ENCODE data around the gene KLHL29. TPM values are rescaled to one million over a fixed set of nuclear protein-coding genes. Genes with fewer than 3 reads are reported as not detected.

KLHL29 gene
- total RNA-seq, 1 donor from 2014 or later = 8.4 TPM

GRCh38 chr2:23745068-23745725 is 360.2 kb downstream of the KLHL29 start:
- Mint-ChIP-seq H3K9me3 (no peaks in the 10 kb centered on the region), H3K36me3 (ENCODE audit: low read depth) (peaks cover 14% of the 10 kb centered on the region), H3K27me3 (ENCODE audit: low read depth) (no peaks in the 10 kb centered on the region), H3K4me3 (no peak overlapping the region), H3K27ac (ENCODE audit: unreplicated experiment) (no peak overlapping the region), H3K4me1 (no peaks in the 10 kb centered on the region)
- no peak for DNase-seq (ENCODE audit: low read depth, low spot score)
- no peak for TF ChIP-seq CTCF (conservative IDR thresholded peaks at IDR 0.05)

- no peak for TF ChIP-seq CTCF (conservative IDR thresholded peaks at IDR 0.05)
- Mint-ChIP-seq H3K36me3 (ENCODE audit: low read depth) (peaks cover 12% of the 10 kb centered on the region), H3K27me3 (ENCODE audit: low read depth) (no peaks in the 10 kb centered on the region), H3K4me3 (no peak overlapping the region), H3K9me3 (no peaks in the 10 kb centered on the region), H3K4me1 (no peaks in the 10 kb centered on the region), H3K27ac (ENCODE audit: unreplicated experiment) (no peak overlapping the region)
- DNase-seq (ENCODE audit: low read depth, low spot score) = no peak
Measured at GRCh38 chr2:23745726-23746105, 360.7 kb downstream of the KLHL29 start.

GRCh38 chr2:23746141-23746863 is 361.3 kb downstream of the KLHL29 start:
- DNase-seq (ENCODE audit: low read depth, low spot score) = no peak
- H3K4me1 Mint-ChIP-seq = no peaks in the 10 kb centered on the region
- no peak overlapping the region for H3K4me3 Mint-ChIP-seq
- no peak overlapping the region for H3K27ac Mint-ChIP-seq (ENCODE audit: unreplicated experiment)
- H3K27me3 Mint-ChIP-seq (ENCODE audit: low read depth) = no peaks in the 10 kb centered on the region
- peaks cover 11% of the 10 kb centered on the region for H3K36me3 Mint-ChIP-seq (ENCODE audit: low read depth)
- H3K9me3 Mint-ChIP-seq = no peaks in the 10 kb centered on the region
- no peak for TF ChIP-seq CTCF (conservative IDR thresholded peaks at IDR 0.05)

GRCh38 chr2:23751747-23752265 is 366.8 kb downstream of the KLHL29 start:
- Mint-ChIP-seq H3K27ac (ENCODE audit: unreplicated experiment) (no peak overlapping the region), H3K4me1 (no peaks in the 10 kb centered on the region), H3K9me3 (no peaks in the 10 kb centered on the region), H3K4me3 (no peak overlapping the region), H3K36me3 (ENCODE audit: low read depth) (peaks cover 3% of the 10 kb centered on the region), H3K27me3 (ENCODE audit: low read depth) (no peaks in the 10 kb centered on the region)
- TF ChIP-seq CTCF (conservative IDR thresholded peaks at IDR 0.05) = no peak
- no peak for DNase-seq (ENCODE audit: low read depth, low spot score)

- no peak overlapping the region for H3K27ac Mint-ChIP-seq (ENCODE audit: unreplicated experiment)
- no peak for TF ChIP-seq CTCF (conservative IDR thresholded peaks at IDR 0.05)
- H3K4me1 Mint-ChIP-seq = no peaks in the 10 kb centered on the region
- no peak overlapping the region for H3K4me3 Mint-ChIP-seq
- peaks cover 12% of the 10 kb centered on the region for H3K36me3 Mint-ChIP-seq (ENCODE audit: low read depth)
- no peaks in the 10 kb centered on the region for H3K9me3 Mint-ChIP-seq
- no peak for DNase-seq (ENCODE audit: low read depth, low spot score)
- no peaks in the 10 kb centered on the region for H3K27me3 Mint-ChIP-seq (ENCODE audit: low read depth)
Measured at GRCh38 chr2:23753291-23754010, 368.5 kb downstream of the KLHL29 start.
